GM12878 (cell line): ENCODE measurements around the gene NPL. TPM values are rescaled to one million over a fixed set of nuclear protein-coding genes. Genes with fewer than 3 reads are reported as not detected.

ENCODE experiments used
- ATAC-seq: fragments of 200-7000 bp; cut with Tn5 transposase; 3 replicates; pipeline ENCODE4 v1.9.1; 2020; ENCODE audit warnings: mild to moderate bottlenecking, moderate library complexity
- BruUV-seq: library from RNA; stranded (reverse); fragments of 400-500 nt; replicated peaks from 2 replicates; lab custom pipeline; 2021; lab: Mats Ljungman, UMichigan
- CTCF ChIA-PET: fragments of 300-600 bp; sonication (Branson Sonifier 250); formaldehyde crosslinking; extraction: SDS; loops from one replicate; lab custom pipeline; 2021; ENCODE audit warnings: inconsistent platforms; lab: Yijun Ruan, JAX
- POLR2A ChIA-PET: fragments of 350-600 bp; formaldehyde crosslinking; extraction: SDS; loops from one replicate; lab custom pipeline; 2021; ENCODE audit warnings: inconsistent platforms; lab: Charles Lee
- RAD21 ChIA-PET: fragments of 300-600 bp; sonication (Branson Sonifier 250); formaldehyde crosslinking; loops from one replicate; lab custom pipeline; 2023; ENCODE audit warnings: antibody characterized with exemption; ENCODE audit not compliant: unreplicated experiment; lab: Charles Lee
- SMC1A ChIA-PET: fragments of 300-600 bp; sonication (Branson Sonifier 250); formaldehyde crosslinking; loops from one replicate; lab custom pipeline; 2023; ENCODE audit not compliant: unreplicated experiment, uncharacterized antibody; lab: Charles Lee
- DNase-seq: peaks from one replicate; pipeline ENCODE4 v3.0.0-alpha.2; 2011; ENCODE audit warnings: low read depth, low spot score
- FAIRE-seq: peaks from 3 replicates; lab custom pipeline; 2011; peaks lifted over from hg19 to GRCh38; lab: Jason Lieb, UNC
- H2AFZ ChIP-seq: 2 replicates; pipeline ENCODE4 v1.6.0; 2011; ENCODE audit warnings: low read depth, low read length, control low read depth; ENCODE audit not compliant: control insufficient read depth
- H3K27ac ChIP-seq: 2 replicates; pipeline ENCODE4 v1.5.1; 2011; ENCODE audit warnings: control low read depth; ENCODE audit not compliant: control insufficient read depth, insufficient read depth
- H3K27me3 ChIP-seq, 2 experiments: replicated peaks in 1 of 2; 2 replicates each; pipeline versions ENCODE4 v1.6.0 to v1.6.1; 2011; ENCODE audit warnings: low read length in 1 of 2; ENCODE audit not compliant: control insufficient read depth in 2 of 2, insufficient read depth in 2 of 2
- H3K36me3 ChIP-seq, 2 experiments: 2 replicates each; pipeline ENCODE4 v1.5.1; 2011; ENCODE audit warnings: low read length in 1 of 2; ENCODE audit not compliant: control insufficient read depth in 2 of 2, insufficient read depth in 2 of 2
- H3K4me1 ChIP-seq: 2 replicates; pipeline ENCODE4 v1.6.1; 2011; ENCODE audit warnings: mild to moderate bottlenecking, low read length, moderate library complexity, mixed read lengths; ENCODE audit not compliant: control insufficient read depth, insufficient read depth
- H3K4me2 ChIP-seq: 2 replicates; pipeline ENCODE4 v1.6.0; 2011; ENCODE audit warnings: control low read depth; ENCODE audit not compliant: control insufficient read depth, insufficient read depth
- H3K4me3 ChIP-seq: fragments of 200-600 bp; sonication (generic); 2 replicates; pipeline ENCODE4 v1.5.1; 2016
- H3K79me2 ChIP-seq: 2 replicates; pipeline ENCODE4 v1.6.0; 2011; ENCODE audit warnings: low read length; ENCODE audit not compliant: control insufficient read depth, insufficient read depth
- H3K9ac ChIP-seq: 2 replicates; pipeline ENCODE4 v1.8.0; 2011; ENCODE audit warnings: low read length, control low read depth, mixed read lengths; ENCODE audit not compliant: control insufficient read depth, insufficient read depth
- H3K9me3 ChIP-seq: replicated peaks from 3 replicates; pipeline ENCODE4 v1.5.1; 2011; ENCODE audit warnings: mild to moderate bottlenecking, low read length; ENCODE audit not compliant: control insufficient read depth, insufficient read depth
- H4K20me1 ChIP-seq: 2 replicates; pipeline ENCODE4 v1.6.0; 2011; ENCODE audit not compliant: control insufficient read depth, insufficient read depth
- ASH2L ChIP-seq: fragments of 300-600, 200-600 bp; sonication (generic); IDR thresholded peaks from 2 replicates; pipeline ENCODE4 v1.6.1; 2017; ENCODE audit warnings: low read depth, mild to moderate bottlenecking, borderline replicate concordance
- EP300 ChIP-seq, 2 experiments: fragments of 150-350 bp in 1 of 2; IDR thresholded peaks; 2 replicates each; pipeline ENCODE4 v1.6.1; 2011 to 2012; ENCODE audit warnings: low read depth in 2 of 2, low read length in 2 of 2, borderline replicate concordance in 1 of 2, improper control_type of control experiment in 1 of 2, inconsistent platforms in 1 of 2; ENCODE audit not compliant: control insufficient read depth in 1 of 2
- GABPA ChIP-seq: IDR thresholded peaks from 2 replicates; pipeline ENCODE4 v1.6.1; 2014; ENCODE audit warnings: antibody characterized with exemption, low read depth, mild to moderate bottlenecking, inconsistent platforms
- HDGF ChIP-seq: fragments of 450-650 bp; IDR thresholded peaks from 2 replicates; pipeline ENCODE4 v1.6.1; 2016; ENCODE audit warnings: antibody characterized with exemption
- MEF2B ChIP-seq: fragments of 450-650 bp; IDR thresholded peaks from 2 replicates; pipeline ENCODE4 v1.6.1; 2018; ENCODE audit warnings: mild to moderate bottlenecking, moderate library complexity; ENCODE audit not compliant: partially characterized antibody, poor library complexity, severe bottlenecking
- MTA3 ChIP-seq: IDR thresholded peaks from 2 replicates; pipeline ENCODE4 v1.6.1; 2012; ENCODE audit warnings: low read length, inconsistent platforms, borderline replicate concordance
- POLR2AphosphoS5 ChIP-seq: IDR thresholded peaks from 2 replicates; pipeline ENCODE4 v1.6.1; 2011; ENCODE audit warnings: mild to moderate bottlenecking, low read length, inconsistent platforms
- SIN3A ChIP-seq: IDR thresholded peaks from 2 replicates; pipeline ENCODE4 v1.6.1; 2012; ENCODE audit warnings: low read depth, low read length, improper control_type of control experiment
- SMARCA5 ChIP-seq: fragments of 450-650 bp; IDR thresholded peaks from 2 replicates; pipeline ENCODE4 v1.6.1; 2017; ENCODE audit warnings: mild to moderate bottlenecking
- TAF1 ChIP-seq: IDR thresholded peaks from 2 replicates; pipeline ENCODE4 v1.6.1; 2011; ENCODE audit warnings: mild to moderate bottlenecking, low read depth, low read length, borderline replicate concordance
- USF2 ChIP-seq: IDR thresholded peaks from 2 replicates; pipeline ENCODE4 v1.6.1; 2011; ENCODE audit warnings: low read depth, low read length, improper control_type of control experiment, borderline replicate concordance
- ZBTB11 ChIP-seq: fragments of 450-650 bp; formaldehyde crosslinking; IDR thresholded peaks from 2 replicates; pipeline ENCODE4 v1.5.0; 2022; ENCODE audit warnings: mild to moderate bottlenecking, missing genetic modification characterization
- WGBS: methylation state at CpG from one replicate; pipeline ENCODE4 v1.1.6; 2016; ENCODE audit warnings: low lambda C conversion rate; ENCODE audit not compliant: insufficient replicate concordance, insufficient coverage; ENCODE audit errors: missing lambda C conversion rate; 5-methylcytosine and 5-hydroxymethylcytosine counted together
- in situ Hi-C: fragments of 300-500 bp; cut with MboI; formaldehyde crosslinking; loops from 9 replicates; pipeline ENCODE4 v1.14.3; 2018; ENCODE audit warnings: mixed read lengths
- intact Hi-C: fragments of 100-400 bp; cut with micrococcal nuclease; formaldehyde crosslinking; loops from one replicate; pipeline ENCODE4 v1.14.2; 2022; ENCODE audit not compliant: unreplicated experiment
- polyA plus RNA-seq, 11 experiments: library from polyadenylated mRNA; depleted of rRNA in 4 of 11; unstranded in 6 of 11; stranded (reverse) in 5 of 11; fragments of >200 nt; fragmentation: Nextera tagmentation in 4 of 11; fragmentation: Illumina TruSeq in 1 of 11; extraction: Ambion mirVana in 4 of 11; extraction: Trizol in 1 of 11; gene quantifications; 1 replicate in 1 of 11; 2 replicates in 10 of 11; pipeline versions ENCODE4 v1.2.1 to v1.2.3, GENCODE V29; 2011 to 2016; ENCODE audit warnings: inconsistent platforms in 2 of 11, missing spikeins in 2 of 11, low read depth in 1 of 11
- total RNA-seq, 4 experiments: library from RNA; depleted of rRNA in 3 of 4; stranded (reverse); fragments of >200 nt in 3 of 4; fragmentation: Illumina TruSeq in 1 of 4; extraction: Trizol in 1 of 4; gene quantifications; 2 replicates each; pipeline versions ENCODE4 v1.2.1 to v1.2.3, GENCODE V29; 2013 to 2021

The NPL gene
- total and polyA plus RNA-seq, 10 of the 15 experiments (the other 5 are each of a cell fraction or from before 2014, with no cell fraction given), result 5.3 to 19.2 (median 10.0) TPM

- no TSS peak for BruUV-seq
- ATAC-seq (no peak), FAIRE-seq (no peak), DNase-seq (no peak)
- Histone ChIP-seq H2AFZ (no peak overlapping the region), H3K36me3 (no peaks in the 10 kb centered on the region), H3K4me1 (peaks cover 7% of the 10 kb centered on the region; the same call in 1 of the 2 replicates), H3K27ac (no peak overlapping the region), H3K9me3 (no peaks in the 10 kb centered on the region), H3K4me3 (no peak overlapping the region), H3K9ac (no peak overlapping the region), H3K79me2 (no peaks in the 10 kb centered on the region), H3K27me3 (no peaks in the 10 kb centered on the region), H3K4me2 (no peak overlapping the region), H4K20me1 (no peaks in the 10 kb centered on the region)
- RAD21 ChIA-PET, result no interaction called here
- intact Hi-C loops, result loop anchor here (5.0 kb wide), 1 partner anchor 43 kb away; the partner anchor contains the start of gene DHX9
- SMC1A ChIA-PET, result interaction anchor here (0.6 to 15.3 kb wide), 2 partner anchors 198 to 488 kb away, joined by 3 to 1145 read pairs; partner anchors contain the start of genes RGS16 and RNASEL
- 44% methylated on average over 2 of the region's 2 CpGs for WGBS
- in situ Hi-C loops, result no loop called here
- TF ChIP-seq SIN3A (no peak), USF2 (no peak), ASH2L (no peak)
- CTCF ChIA-PET, result interaction anchor here (2.3 to 18.8 kb wide), 2 partner anchors 35 to 191 kb away, joined by 7 to 1888 read pairs; partner anchors contain the start of genes RGS16 and RNASEL
- POLR2A ChIA-PET, result no interaction called here
Measured at GRCh38 chr1:182794091-182794490, 4.5 kb downstream of the NPL start.

- H3K79me2 ChIP-seq, result no peaks in the 10 kb centered on the region
- H3K27ac ChIP-seq, result no peak overlapping the region
- no peak overlapping the region for H3K4me3 ChIP-seq
- no TSS peak for BruUV-seq
- in situ Hi-C loops (no loop called here), intact Hi-C loops (loop anchor here (5.0 kb wide), 1 partner anchor 43 kb away; the partner anchor contains the start of gene DHX9)
- no peaks in the 10 kb centered on the region for H4K20me1 ChIP-seq
- H3K27me3 ChIP-seq, result no peaks in the 10 kb centered on the region
- ChIA-PET SMC1A (interaction anchor here (15.3 kb wide), 1 partner anchor 199 kb away, joined by 1145 read pairs; the partner anchor contains the start of genes RGS16 and RNASEL), CTCF (interaction anchor here (2.1 to 18.8 kb wide), 2 partner anchors 11 to 191 kb away, joined by 6 to 1888 read pairs; partner anchors contain the start of genes RGS16 and RNASEL), POLR2A (no interaction called here), RAD21 (no interaction called here)
- no peaks in the 10 kb centered on the region for H3K36me3 ChIP-seq
- H3K9me3 ChIP-seq, result no peaks in the 10 kb centered on the region
- peaks cover 7% of the 10 kb centered on the region; the same call in 1 of the 2 replicates for H3K4me1 ChIP-seq
- 67% methylated on average over 3 of the region's 3 CpGs for WGBS
- FAIRE-seq (no peak), ATAC-seq (no peak), DNase-seq (no peak)
- no peak overlapping the region for H2AFZ ChIP-seq
- no peak overlapping the region for H3K9ac ChIP-seq
- no peak overlapping the region for H3K4me2 ChIP-seq
- TF ChIP-seq MTA3 (no peak), POLR2AphosphoS5 (no peak), ZBTB11 (no peak), SMARCA5 (no peak), MEF2B (no peak), EP300 (IDR thresholded peaks at IDR 0.05; ENCODE audit: borderline replicate concordance in 1 of 2, control insufficient read depth in 1 of 2, low read depth in 2 of 2, low read length in 2 of 2) (no peak), TAF1 (no peak), GABPA (no peak), HDGF (no peak)
Measured at GRCh38 chr1:182794676-182795201, 5.2 kb downstream of the NPL start.
